Gastrocnemius medialis (tissue), 4 donors: ENCODE measurements around the gene LRMDA.

ENCODE experiments used
- POLR2A ChIP-seq, 2 donors: fragments of 450-650 bp; IDR thresholded peaks; one replicate each; pipeline ENCODE4 v1.6.1; 2017; ENCODE audit warnings: antibody characterized with exemption in 2 of 2, mild to moderate bottlenecking in 2 of 2, moderate library complexity in 2 of 2
- TF ChIP-seq, protein P1 (sequence below), 5 experiments: fragments of 450-650 bp in 3 of 5; fragments of 200-600 bp in 2 of 5; sonication (generic) in 2 of 5; IDR thresholded peaks in 4 of 5; conservative IDR thresholded peaks in 1 of 5; 1 replicate in 4 of 5; 2 replicates in 1 of 5; pipeline ENCODE4 v1.5.1; 2016 to 2019; ENCODE audit warnings: antibody characterized with exemption in 5 of 5, mild to moderate bottlenecking in 3 of 5, moderate library complexity in 3 of 5

DNA sequence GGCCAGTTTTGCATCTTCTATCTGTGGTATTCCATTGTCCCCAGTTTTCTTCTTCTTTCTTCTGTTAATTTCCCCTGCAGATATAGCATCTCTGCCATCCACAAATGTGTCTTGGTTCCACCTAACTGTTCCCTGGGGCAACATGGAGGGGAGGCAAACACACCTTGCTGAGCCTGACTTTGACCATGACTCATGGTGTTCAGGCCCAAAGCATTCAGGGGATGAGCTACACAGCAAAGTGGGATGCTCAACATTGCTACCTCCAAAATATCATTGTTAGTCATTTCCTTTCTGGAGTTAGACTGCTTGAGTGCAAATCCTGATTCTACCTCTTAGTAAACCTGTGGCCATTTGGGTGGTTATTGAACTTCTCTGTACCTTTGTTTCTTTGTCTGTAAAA lies 542.7 kb downstream of the LRMDA start:
- TF ChIP-seq, protein P1, sequence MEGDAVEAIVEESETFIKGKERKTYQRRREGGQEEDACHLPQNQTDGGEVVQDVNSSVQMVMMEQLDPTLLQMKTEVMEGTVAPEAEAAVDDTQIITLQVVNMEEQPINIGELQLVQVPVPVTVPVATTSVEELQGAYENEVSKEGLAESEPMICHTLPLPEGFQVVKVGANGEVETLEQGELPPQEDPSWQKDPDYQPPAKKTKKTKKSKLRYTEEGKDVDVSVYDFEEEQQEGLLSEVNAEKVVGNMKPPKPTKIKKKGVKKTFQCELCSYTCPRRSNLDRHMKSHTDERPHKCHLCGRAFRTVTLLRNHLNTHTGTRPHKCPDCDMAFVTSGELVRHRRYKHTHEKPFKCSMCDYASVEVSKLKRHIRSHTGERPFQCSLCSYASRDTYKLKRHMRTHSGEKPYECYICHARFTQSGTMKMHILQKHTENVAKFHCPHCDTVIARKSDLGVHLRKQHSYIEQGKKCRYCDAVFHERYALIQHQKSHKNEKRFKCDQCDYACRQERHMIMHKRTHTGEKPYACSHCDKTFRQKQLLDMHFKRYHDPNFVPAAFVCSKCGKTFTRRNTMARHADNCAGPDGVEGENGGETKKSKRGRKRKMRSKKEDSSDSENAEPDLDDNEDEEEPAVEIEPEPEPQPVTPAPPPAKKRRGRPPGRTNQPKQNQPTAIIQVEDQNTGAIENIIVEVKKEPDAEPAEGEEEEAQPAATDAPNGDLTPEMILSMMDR (IDR thresholded peaks at IDR 0.05 in 4 of 5, conservative IDR thresholded peaks at IDR 0.05 in 1 of 5), result no peak
- no peak for TF ChIP-seq POLR2A (IDR thresholded peaks at IDR 0.05)
